HCT116 (cell line): ENCODE data around the gene PCDHB12.
"Not testable (repeated sequence)": the region's sequence is repeated elsewhere in the genome, so short reads cannot be mapped to it uniquely, and the experiment has no call there.

ENCODE experiments used
- EZH2 ChIP-seq: fragments of 200-600 bp; sonication (generic); IDR thresholded peaks from 2 replicates; pipeline ENCODE4 v1.6.1; 2017; ENCODE audit warnings: antibody characterized with exemption, mixed run types
- EZH2phosphoT487 ChIP-seq: fragments of 200-600 bp; IDR thresholded peaks from 2 replicates; pipeline ENCODE4 v1.6.1; 2018; ENCODE audit warnings: antibody characterized with exemption, borderline replicate concordance
- JUND ChIP-seq: IDR thresholded peaks from 2 replicates; pipeline ENCODE4 v1.6.1; 2012
- POLR2A ChIP-seq: IDR thresholded peaks from 2 replicates; pipeline ENCODE4 v1.7.0; 2011; ENCODE audit warnings: borderline replicate concordance; ENCODE audit not compliant: insufficient read depth, insufficient read length; ENCODE audit errors: extremely low read depth
- POLR2AphosphoS5 ChIP-seq: IDR thresholded peaks from 2 replicates; pipeline ENCODE4 v1.6.1; 2011; ENCODE audit warnings: mild to moderate bottlenecking, low read depth, low read length, moderate library complexity
- RAD21 ChIP-seq: IDR thresholded peaks from 2 replicates; pipeline ENCODE4 v1.6.1; 2012; ENCODE audit warnings: low read depth, mild to moderate bottlenecking
- REST ChIP-seq: IDR thresholded peaks from 2 replicates; pipeline ENCODE4 v1.6.1; 2012; ENCODE audit warnings: low read depth
- SIN3A ChIP-seq: IDR thresholded peaks from 2 replicates; pipeline ENCODE4 v1.6.1; 2012; ENCODE audit warnings: low read depth
- SP1 ChIP-seq: IDR thresholded peaks from 2 replicates; pipeline ENCODE4 v1.6.1; 2012; ENCODE audit warnings: low read depth
- YY1 ChIP-seq: IDR thresholded peaks from 2 replicates; pipeline ENCODE4 v1.6.1; 2011; ENCODE audit warnings: low read length, low read depth, moderate library complexity, mild to moderate bottlenecking; ENCODE audit not compliant: insufficient replicate concordance; ENCODE audit errors: extremely low read depth
- ZBTB33 ChIP-seq: IDR thresholded peaks from 2 replicates; pipeline ENCODE4 v1.6.1; 2011; ENCODE audit warnings: mild to moderate bottlenecking, low read length, moderate library complexity; ENCODE audit not compliant: insufficient replicate concordance; ENCODE audit errors: extremely low read depth
- ZNF274 ChIP-seq: fragments of 200-500 bp; sonication (Bioruptor generic); IDR thresholded peaks from 2 replicates; pipeline ENCODE4 v1.6.1; 2014; ENCODE audit warnings: mild to moderate bottlenecking, low read depth, low read length, inconsistent platforms
- TF ChIP-seq, protein P1 (sequence below), 3 experiments: fragments of 200-600 bp in 1 of 3; sonication (generic) in 1 of 3; IDR thresholded peaks in 2 of 3; conservative IDR thresholded peaks in 1 of 3; 2 replicates each; pipeline ENCODE4 v1.5.1; 2012 to 2017; ENCODE audit warnings: low read depth in 2 of 3, low read length in 2 of 3, antibody characterized with exemption in 1 of 3, borderline replicate concordance in 1 of 3, control low read depth in 1 of 3, mild to moderate bottlenecking in 1 of 3, mixed read lengths in 1 of 3, mixed run types in 1 of 3, moderate library complexity in 1 of 3; ENCODE audit not compliant: insufficient read depth in 1 of 3
- TF ChIP-seq, protein P2 (sequence below): IDR thresholded peaks from 2 replicates; pipeline ENCODE4 v1.6.1; 2012

DNA sequence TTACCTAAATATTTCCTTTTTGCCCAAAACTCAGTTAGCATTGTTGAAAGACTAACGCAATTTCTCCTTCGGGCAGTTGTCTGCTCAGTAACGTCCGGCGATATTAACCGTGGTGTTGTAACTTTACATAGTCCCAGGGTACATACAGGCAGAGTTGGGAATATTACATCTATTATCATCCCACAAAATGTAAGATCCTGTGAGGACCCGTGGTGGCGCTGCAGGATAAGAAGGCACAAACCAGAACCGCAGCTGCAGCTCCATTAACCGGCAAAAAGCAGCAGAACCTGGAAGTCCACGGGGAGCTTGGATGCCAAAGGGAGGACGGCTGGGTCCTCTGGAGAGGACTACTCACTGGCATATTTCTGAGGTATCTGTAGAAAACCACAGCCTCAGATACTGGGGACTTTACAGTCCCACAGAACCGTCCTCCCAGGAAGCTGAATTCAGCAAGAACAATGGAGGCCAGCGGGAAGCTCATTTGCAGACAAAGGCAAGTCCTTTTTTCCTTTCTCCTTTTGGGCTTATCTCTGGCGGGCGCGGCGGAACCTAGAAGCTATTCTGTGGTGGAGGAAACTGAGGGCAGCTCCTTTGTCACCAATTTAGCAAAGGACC, 30.8 kb upstream of the PCDHB12 start, which contains the start of gene PCDHB8:
- TF ChIP-seq JUND, POLR2AphosphoS5, EZH2phosphoT487, POLR2A, ZBTB33, SIN3A, EZH2, REST, SP1, RAD21, ZNF274, YY1: not testable (repeated sequence)
- TF ChIP-seq, protein P1, sequence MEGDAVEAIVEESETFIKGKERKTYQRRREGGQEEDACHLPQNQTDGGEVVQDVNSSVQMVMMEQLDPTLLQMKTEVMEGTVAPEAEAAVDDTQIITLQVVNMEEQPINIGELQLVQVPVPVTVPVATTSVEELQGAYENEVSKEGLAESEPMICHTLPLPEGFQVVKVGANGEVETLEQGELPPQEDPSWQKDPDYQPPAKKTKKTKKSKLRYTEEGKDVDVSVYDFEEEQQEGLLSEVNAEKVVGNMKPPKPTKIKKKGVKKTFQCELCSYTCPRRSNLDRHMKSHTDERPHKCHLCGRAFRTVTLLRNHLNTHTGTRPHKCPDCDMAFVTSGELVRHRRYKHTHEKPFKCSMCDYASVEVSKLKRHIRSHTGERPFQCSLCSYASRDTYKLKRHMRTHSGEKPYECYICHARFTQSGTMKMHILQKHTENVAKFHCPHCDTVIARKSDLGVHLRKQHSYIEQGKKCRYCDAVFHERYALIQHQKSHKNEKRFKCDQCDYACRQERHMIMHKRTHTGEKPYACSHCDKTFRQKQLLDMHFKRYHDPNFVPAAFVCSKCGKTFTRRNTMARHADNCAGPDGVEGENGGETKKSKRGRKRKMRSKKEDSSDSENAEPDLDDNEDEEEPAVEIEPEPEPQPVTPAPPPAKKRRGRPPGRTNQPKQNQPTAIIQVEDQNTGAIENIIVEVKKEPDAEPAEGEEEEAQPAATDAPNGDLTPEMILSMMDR (IDR thresholded peaks at IDR 0.05 in 2 of 3, conservative IDR thresholded peaks at IDR 0.05 in 1 of 3; ENCODE audit: borderline replicate concordance in 1 of 3, insufficient read depth in 1 of 3, low read depth in 2 of 3, low read length in 2 of 3) = not testable (repeated sequence)
- TF ChIP-seq, protein P2, sequence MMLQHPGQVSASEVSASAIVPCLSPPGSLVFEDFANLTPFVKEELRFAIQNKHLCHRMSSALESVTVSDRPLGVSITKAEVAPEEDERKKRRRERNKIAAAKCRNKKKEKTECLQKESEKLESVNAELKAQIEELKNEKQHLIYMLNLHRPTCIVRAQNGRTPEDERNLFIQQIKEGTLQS = not testable (repeated sequence)
